ENCODE measurements around the gene RUBCN. TPM values are rescaled to one million over a fixed set of nuclear protein-coding genes. Genes with fewer than 3 reads are reported as not detected.

Gene RUBCN
- total and polyA plus RNA-seq, 10 of the 15 experiments (the other 5 are each of a cell fraction or from before 2014, with no cell fraction given), result 15.5 to 79.9 (median 40.4) TPM

DNA sequence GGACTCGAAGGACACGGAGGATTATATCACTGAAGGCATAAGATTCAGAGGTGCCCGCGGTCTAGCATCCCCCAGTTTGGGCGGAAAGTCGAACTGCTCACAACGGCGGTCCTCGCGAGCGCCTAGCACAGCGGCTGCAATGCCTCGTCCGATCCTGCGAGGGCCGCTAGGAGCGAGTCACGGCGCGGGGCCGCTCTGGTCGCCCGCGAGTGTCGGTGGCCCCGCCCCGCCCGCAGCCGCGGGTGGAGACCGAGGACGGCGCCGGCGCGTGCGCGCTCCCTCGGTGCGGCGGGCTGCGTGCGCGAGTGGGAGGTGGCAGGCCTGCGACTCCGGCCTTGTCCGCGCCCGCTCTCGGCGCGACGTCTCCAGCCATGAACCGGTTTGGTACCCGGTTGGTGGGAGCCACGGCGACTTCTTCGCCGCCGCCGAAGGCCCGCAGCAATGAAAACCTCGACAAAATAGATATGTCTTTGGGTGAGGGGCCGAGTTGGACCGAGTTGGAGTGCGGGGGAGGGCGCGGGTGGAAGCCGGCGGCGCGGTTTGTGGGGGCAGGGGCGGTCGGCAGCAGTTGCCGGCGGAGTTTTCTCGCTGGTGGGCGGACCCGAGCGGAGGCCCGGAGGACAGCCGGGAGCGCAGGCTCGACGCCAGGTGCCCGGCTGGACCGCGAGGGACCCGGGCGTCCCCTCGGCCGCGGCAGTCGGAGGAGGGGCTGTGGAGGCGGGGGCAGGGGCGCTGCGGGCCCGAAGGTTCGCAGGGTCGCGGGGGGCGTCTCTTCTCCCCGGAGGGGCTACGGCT is 13.1 kb upstream of the RUBCN start, which contains the start of gene FYTTD1 (continued):
- TF ChIP-seq EP300 (IDR thresholded peaks at IDR 0.05; ENCODE audit: borderline replicate concordance in 1 of 2, control insufficient read depth in 1 of 2, low read depth in 2 of 2, low read length in 2 of 2) (0 out of 4 replicates have a peak, but pooled peaks of 1 of the 2 experiments have one; percentile 9), NRF1 (conservative IDR thresholded peaks at IDR 0.05; ENCODE audit: low read depth, low read length) (peak; percentile 62), GATAD2B (conservative IDR thresholded peaks at IDR 0.05; ENCODE audit: low read depth) (peak; percentile 93; the same call in 1 of the 2 replicates), CREB1 (IDR thresholded peaks at IDR 0.05; ENCODE audit: low read depth) (peak; percentile 42; the same call in 1 of the 2 replicates), NR2C1 (IDR thresholded peaks at IDR 0.05) (peak; percentile 42), JUNB (IDR thresholded peaks at IDR 0.05) (no peak), HDGF (IDR thresholded peaks at IDR 0.05) (no peak), RB1 (IDR thresholded peaks at IDR 0.05; ENCODE audit: borderline replicate concordance) (no peak; the same call in 1 of the 2 replicates), IKZF1 (conservative IDR thresholded peaks at IDR 0.05) (peak; percentile 84), IKZF2 (IDR thresholded peaks at IDR 0.05) (0 out of 4 replicates have a peak, but pooled peaks of 1 of the 2 experiments have one; percentile 4), ASH2L (IDR thresholded peaks at IDR 0.05; ENCODE audit: borderline replicate concordance, low read depth) (peak; percentile 79; the same call in 1 of the 2 replicates), STAT3 (IDR thresholded peaks at IDR 0.05; ENCODE audit: low read depth, low read length) (no peak), BACH1 (IDR thresholded peaks at IDR 0.05; ENCODE audit: borderline replicate concordance) (peak; percentile 98), ZNF217 (IDR thresholded peaks at IDR 0.05) (0 out of 2 replicates have a peak, but pooled peaks have one; percentile 60), IRF4 (IDR thresholded peaks at IDR 0.05; ENCODE audit: low read depth, low read length) (no peak), KLF5 (IDR thresholded peaks at IDR 0.05; ENCODE audit: partially characterized antibody) (peak; percentile 88), ZNF622 (IDR thresholded peaks at IDR 0.05) (no peak), CBX5 (IDR thresholded peaks at IDR 0.05; ENCODE audit: low read depth) (no peak), POU2F2 (IDR thresholded peaks at IDR 0.05; ENCODE audit: borderline replicate concordance, low read depth, low read length) (no peak), NR2F1 (conservative IDR thresholded peaks at IDR 0.05) (0 out of 2 replicates have a peak, but pooled peaks have one; percentile 30)
- TF ChIP-seq, protein P1, sequence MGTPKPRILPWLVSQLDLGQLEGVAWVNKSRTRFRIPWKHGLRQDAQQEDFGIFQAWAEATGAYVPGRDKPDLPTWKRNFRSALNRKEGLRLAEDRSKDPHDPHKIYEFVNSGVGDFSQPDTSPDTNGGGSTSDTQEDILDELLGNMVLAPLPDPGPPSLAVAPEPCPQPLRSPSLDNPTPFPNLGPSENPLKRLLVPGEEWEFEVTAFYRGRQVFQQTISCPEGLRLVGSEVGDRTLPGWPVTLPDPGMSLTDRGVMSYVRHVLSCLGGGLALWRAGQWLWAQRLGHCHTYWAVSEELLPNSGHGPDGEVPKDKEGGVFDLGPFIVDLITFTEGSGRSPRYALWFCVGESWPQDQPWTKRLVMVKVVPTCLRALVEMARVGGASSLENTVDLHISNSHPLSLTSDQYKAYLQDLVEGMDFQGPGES (IDR thresholded peaks at IDR 0.05), result peak; percentile 50; the same call in 1 of the 2 replicates
- TF ChIP-seq, protein P2, sequence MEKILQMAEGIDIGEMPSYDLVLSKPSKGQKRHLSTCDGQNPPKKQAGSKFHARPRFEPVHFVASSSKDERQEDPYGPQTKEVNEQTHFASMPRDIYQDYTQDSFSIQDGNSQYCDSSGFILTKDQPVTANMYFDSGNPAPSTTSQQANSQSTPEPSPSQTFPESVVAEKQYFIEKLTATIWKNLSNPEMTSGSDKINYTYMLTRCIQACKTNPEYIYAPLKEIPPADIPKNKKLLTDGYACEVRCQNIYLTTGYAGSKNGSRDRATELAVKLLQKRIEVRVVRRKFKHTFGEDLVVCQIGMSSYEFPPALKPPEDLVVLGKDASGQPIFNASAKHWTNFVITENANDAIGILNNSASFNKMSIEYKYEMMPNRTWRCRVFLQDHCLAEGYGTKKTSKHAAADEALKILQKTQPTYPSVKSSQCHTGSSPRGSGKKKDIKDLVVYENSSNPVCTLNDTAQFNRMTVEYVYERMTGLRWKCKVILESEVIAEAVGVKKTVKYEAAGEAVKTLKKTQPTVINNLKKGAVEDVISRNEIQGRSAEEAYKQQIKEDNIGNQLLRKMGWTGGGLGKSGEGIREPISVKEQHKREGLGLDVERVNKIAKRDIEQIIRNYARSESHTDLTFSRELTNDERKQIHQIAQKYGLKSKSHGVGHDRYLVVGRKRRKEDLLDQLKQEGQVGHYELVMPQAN (conservative IDR thresholded peaks at IDR 0.05), result peak; percentile 63
- TF ChIP-seq, protein P3, sequence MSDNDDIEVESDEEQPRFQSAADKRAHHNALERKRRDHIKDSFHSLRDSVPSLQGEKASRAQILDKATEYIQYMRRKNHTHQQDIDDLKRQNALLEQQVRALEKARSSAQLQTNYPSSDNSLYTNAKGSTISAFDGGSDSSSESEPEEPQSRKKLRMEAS (IDR thresholded peaks at IDR 0.05; ENCODE audit: low read depth, low read length), result peak; percentile 61; the same call in 1 of the 2 replicates
- TF ChIP-seq, protein P4, sequence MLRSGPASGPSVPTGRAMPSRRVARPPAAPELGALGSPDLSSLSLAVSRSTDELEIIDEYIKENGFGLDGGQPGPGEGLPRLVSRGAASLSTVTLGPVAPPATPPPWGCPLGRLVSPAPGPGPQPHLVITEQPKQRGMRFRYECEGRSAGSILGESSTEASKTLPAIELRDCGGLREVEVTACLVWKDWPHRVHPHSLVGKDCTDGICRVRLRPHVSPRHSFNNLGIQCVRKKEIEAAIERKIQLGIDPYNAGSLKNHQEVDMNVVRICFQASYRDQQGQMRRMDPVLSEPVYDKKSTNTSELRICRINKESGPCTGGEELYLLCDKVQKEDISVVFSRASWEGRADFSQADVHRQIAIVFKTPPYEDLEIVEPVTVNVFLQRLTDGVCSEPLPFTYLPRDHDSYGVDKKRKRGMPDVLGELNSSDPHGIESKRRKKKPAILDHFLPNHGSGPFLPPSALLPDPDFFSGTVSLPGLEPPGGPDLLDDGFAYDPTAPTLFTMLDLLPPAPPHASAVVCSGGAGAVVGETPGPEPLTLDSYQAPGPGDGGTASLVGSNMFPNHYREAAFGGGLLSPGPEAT (IDR thresholded peaks at IDR 0.05; ENCODE audit: low read depth), result 0 out of 2 replicates have a peak, but pooled peaks have one; percentile 39
- TF ChIP-seq, protein P5, sequence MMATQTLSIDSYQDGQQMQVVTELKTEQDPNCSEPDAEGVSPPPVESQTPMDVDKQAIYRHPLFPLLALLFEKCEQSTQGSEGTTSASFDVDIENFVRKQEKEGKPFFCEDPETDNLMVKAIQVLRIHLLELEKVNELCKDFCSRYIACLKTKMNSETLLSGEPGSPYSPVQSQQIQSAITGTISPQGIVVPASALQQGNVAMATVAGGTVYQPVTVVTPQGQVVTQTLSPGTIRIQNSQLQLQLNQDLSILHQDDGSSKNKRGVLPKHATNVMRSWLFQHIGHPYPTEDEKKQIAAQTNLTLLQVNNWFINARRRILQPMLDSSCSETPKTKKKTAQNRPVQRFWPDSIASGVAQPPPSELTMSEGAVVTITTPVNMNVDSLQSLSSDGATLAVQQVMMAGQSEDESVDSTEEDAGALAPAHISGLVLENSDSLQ (IDR thresholded peaks at IDR 0.05), result no peak

Data from GM12878 (cell line).